Fibroblast of the aortic adventitia (primary cell): ENCODE results near the gene ROR2. TPM values are rescaled to one million over a fixed set of nuclear protein-coding genes. Genes with fewer than 3 reads are reported as not detected.
"Not testable (repeated sequence)": the region's sequence is repeated elsewhere in the genome, so short reads cannot be mapped to it uniquely, and the experiment has no call there.

Experiments used
- DNase-seq: peaks from one replicate; pipeline ENCODE4 v3.0.0-alpha.2; 2010; ENCODE audit warnings: low read depth
- H3K4me3 ChIP-seq: 2 replicates; pipeline ENCODE4 v1.5.1; 2011; ENCODE audit warnings: low read depth, mild to moderate bottlenecking, control low read depth, low read length, moderate library complexity
- CTCF ChIP-seq: IDR thresholded peaks from 2 replicates; pipeline ENCODE4 v1.5.1; 2011; ENCODE audit warnings: mild to moderate bottlenecking, low read length, control low read depth, inconsistent platforms; ENCODE audit not compliant: insufficient read depth
- total RNA-seq: library from RNA; depleted of rRNA; stranded (reverse); fragments of >200 nt; gene quantifications from 2 replicates; pipeline ENCODE4 v1.2.3, GENCODE V29; 2012; ENCODE audit warnings: low replicate concordance

The ROR2 gene
- total RNA-seq, 1 donor, result 13.0 TPM

DNA sequence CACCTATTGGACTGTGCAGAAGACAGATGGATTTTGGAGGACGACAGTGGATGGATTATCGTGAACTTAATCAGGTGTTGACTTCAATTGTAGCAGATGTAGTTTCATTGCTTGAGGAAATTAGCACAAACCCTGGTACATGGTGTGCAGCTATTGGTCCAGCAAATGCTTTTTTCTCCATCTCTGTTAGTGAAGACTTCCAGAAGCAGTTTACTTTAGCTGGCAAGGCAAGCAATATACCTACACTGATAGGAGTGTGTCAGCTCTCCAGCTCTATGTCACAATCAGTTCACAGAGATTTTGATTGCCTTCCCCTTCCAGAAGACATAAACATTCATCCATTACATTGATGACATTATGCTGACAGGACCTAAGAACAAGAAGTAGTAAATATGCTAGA is 35.7 kb upstream of the ROR2 start:
- TF ChIP-seq CTCF, result no peak
- no peak for DNase-seq
- H3K4me3 ChIP-seq, result no peak overlapping the region

- H3K4me3 ChIP-seq, result no peak overlapping the region
- TF ChIP-seq CTCF, result peak; percentile 56
- DNase-seq, result peak; percentile 90
These were observed 28.8 kb upstream of the ROR2 start for GRCh38 chr9:91978740-91979414.

DNA sequence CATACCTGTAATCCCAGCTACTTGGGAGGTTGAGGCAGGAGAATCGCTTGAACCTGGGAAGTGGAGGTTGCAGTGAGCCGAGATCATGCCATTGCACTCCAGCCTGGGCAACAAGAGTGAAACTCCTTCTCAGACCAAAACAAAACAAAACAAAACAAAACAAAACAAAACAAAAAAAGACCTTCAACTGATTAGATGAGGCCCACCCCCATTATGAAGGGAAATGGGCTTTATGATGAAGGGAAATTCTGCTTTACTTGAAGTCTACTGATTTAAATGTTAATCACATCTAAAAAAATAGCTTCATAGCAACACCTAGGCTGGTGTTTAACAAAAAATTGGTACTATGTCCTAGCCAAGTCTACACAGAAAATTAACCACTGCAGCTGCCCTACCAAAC is 25.2 kb upstream of the ROR2 start:
- not testable (repeated sequence) for H3K4me3 ChIP-seq, DNase-seq

- DNase-seq, result no peak
- H3K4me3 ChIP-seq, result no peak overlapping the region
- TF ChIP-seq CTCF, result no peak
These were observed 22.7 kb upstream of the ROR2 start for GRCh38 chr9:91972711-91973110.

DNA sequence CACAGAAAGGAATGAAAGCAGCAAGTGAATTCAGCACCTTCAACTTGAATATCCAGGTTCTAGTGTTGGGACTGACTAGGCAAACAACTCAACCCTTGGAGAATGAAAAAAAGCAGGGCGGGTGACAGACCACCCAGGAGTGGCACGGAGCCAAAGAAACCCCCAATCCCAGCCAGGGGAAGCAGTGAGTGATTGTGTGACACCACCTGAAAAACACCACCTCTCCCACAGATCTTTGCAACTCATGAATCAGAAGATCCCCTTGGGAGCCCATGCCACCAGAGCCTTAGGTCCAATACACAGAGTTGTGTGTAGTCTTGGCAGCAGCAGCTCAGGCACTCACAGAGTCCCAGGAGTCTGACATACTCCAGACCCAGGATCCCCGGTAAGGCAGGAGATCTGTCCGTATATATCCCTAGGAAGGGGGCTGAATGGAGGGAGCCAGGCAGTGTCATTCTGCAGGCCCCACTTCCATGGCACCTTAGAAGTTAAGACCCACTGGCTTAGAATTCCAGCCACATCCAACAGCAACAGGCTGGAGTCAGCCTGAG is 22.1 kb upstream of the ROR2 start:
- no peak for DNase-seq
- H3K4me3 ChIP-seq, result no peak overlapping the region
- no peak for TF ChIP-seq CTCF

GRCh38 chr9:91967259-91967658 is 17.2 kb upstream of the ROR2 start:
- DNase-seq, result no peak
- no peak overlapping the region for H3K4me3 ChIP-seq
- no peak for TF ChIP-seq CTCF

- no peak for TF ChIP-seq CTCF
- H3K4me3 ChIP-seq, result no peak overlapping the region
- no peak for DNase-seq
These were observed 16.5 kb upstream of the ROR2 start for GRCh38 chr9:91966503-91966902.
